T-helper 1 cell (primary cell): ENCODE results near the gene GLS.
A peak's percentile ranks its signal among the peaks of the same experiment; 100 is the strongest.

Experiments
- DNase-seq, 5 donors: peaks; one replicate each; pipeline ENCODE4 v3.0.0-alpha.2; 2012 to 2020

GLS gene

DNA sequence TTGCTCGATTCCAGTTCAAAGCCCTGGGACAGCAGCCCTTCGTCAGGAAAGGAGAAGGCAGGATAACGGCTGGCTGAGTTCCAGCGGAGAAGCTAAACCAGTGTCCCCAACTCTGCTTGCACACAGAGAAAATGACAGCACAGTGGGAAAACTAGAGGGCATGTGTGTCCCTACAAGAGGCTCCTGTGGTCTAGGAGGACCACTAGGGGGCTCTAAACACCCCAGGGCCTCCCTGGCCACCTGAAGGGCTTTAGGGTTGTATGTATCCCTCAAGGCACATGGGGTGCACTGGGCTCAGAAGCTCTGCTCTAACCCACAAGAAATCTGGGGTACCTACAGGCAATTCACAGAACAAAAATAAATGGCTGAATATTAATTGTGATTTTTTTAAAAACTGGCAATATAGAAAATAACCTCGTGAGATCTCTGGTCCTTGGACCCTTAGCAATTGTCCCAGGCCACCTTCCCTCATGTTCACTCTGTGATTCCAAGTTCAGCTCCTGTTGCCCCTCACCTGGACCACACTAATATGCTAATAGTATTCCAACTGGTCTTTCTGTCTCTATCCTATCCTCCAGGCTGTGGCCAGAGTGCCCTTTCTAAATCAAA is 115.8 kb downstream of the GLS start:
- peak in 3 of 5 donors; percentile 14 to 51 (median 27) for DNase-seq

DNA sequence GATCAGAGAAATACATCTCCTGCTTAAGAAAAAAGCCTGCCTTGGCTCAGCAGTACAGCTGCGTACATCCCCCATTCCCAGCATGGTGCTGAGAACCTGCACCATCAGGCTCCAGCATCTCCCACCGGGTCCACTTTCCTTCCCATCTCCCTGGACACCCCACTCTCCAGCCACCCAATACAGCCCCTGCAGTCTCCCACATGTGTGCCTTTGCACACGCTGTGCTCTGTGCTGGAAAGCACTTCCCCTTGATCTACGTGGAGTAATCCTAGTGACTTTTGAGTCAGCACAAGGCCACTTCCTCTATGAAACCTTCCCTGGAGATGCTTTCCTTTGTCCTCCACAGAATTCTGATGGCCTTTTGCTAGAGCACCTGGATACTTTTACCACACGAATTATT is 116.3 kb downstream of the GLS start:
- no peak for DNase-seq

DNA sequence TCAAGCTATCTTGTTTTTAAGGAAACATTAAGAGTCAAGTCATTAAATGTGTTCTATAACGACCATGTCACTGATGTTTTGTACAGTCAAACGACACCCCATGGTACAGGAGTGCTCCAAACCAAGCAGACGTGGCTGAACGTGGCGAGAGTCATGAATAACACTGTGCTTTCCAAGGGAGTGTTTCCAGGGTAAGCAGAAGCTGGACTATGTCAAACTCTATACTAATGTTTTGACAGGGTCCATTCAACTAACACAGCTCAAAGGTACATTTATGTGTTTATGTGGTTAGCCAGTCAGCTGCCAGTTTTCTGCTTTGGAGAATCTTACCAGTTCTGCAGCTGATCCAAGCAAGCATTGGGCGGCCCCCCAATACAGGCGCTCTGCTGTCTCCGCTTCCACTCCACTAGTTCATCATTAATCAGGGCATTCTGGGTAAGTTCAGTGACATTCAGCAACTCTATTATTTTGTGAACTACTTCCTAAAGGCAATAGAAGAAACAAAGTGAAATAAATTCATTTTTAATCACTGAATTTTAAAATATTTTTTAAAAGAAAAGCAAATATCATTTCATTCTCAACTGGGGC is 117.0 kb downstream of the GLS start:
- DNase-seq, result no peak

DNA sequence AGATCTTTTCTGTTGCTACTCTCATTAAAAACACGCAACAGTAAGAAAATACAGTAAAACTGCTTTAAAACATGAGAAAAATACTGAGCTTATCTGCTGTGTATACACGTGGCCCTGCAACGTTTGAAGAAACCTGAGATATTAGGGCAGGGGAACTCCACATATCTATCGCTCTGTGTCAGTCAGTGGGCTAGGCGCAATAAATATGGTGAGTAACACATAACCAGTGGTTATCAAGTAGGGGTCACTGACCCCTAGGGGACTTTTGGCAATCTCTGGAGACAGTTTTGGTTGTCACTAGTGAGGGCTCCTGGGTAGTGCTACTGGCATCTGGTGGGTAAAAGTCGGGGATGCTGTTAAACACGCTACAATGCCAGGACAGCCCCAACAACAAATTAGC is 118.4 kb downstream of the GLS start:
- no peak for DNase-seq

DNA sequence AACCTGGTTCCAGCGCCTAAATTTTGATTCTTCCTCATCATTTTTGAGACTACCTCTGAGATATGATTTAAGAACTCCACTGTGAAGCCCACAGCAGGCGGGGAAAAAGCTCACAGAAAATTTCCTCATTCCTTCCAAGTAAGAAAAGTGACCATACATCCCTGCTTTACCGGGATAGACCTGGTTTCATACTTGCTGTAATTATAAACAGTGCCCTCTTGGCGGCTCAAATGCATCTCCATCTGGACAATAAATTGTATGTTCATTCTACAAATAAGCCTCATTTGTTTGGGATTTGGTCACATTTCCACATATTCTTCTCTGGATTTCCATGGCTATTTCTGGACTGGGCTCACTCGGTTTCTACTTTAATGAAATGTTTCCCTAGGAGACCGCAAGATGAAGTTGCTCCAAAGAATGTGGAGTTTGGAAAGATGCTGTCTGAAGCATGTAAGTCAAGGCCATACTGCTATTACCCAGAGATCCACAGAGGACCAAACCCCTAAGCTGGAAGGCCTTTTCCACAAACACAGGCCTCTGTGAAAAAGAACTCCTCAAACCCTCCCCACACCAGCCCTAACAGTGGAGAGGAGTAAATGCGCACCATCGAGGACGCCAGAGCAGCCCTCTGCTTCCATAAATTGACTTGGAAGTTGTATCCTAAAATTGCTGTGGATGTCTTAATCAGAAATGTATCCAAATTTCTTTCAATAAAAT is 119.5 kb downstream of the GLS start:
- DNase-seq, result no peak

DNA sequence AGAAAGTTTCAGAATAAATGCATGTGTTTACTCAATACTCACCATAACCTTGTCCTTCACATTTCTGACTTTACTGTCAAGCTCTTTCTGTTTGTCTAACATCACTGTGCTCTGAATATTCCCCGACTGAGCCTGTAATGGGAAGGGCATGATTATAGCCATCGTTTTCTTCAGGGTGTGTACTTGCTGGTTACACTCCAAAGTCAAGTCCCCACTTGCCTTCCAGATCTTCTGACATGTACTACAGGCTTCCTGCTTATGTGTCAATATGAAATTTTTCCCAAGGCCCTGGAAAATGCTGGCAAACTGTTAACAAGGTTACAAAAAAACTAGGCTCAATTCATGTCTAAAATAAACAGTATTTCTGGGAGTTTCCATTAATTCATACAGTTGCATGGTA is 120.4 kb downstream of the GLS start:
- no peak for DNase-seq

DNA sequence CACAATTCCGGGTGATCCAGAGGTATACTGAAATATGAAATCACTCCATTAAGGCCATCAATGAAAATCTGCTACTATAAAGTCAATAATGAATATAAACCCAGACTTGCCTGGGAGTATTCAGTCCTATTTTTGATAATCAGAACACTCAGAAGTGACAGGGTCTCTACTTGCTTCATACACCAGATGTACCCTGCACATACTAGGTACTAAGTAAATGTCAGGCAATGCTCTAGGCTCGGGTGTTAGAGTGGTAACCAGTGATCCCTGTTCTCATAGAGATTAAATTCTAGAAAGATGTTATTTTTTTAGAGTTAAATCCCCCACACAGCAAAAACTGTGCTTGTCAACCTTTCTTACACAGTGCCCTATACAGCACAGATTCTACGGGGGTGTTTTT is 121.0 kb downstream of the GLS start:
- DNase-seq, result no peak

DNA sequence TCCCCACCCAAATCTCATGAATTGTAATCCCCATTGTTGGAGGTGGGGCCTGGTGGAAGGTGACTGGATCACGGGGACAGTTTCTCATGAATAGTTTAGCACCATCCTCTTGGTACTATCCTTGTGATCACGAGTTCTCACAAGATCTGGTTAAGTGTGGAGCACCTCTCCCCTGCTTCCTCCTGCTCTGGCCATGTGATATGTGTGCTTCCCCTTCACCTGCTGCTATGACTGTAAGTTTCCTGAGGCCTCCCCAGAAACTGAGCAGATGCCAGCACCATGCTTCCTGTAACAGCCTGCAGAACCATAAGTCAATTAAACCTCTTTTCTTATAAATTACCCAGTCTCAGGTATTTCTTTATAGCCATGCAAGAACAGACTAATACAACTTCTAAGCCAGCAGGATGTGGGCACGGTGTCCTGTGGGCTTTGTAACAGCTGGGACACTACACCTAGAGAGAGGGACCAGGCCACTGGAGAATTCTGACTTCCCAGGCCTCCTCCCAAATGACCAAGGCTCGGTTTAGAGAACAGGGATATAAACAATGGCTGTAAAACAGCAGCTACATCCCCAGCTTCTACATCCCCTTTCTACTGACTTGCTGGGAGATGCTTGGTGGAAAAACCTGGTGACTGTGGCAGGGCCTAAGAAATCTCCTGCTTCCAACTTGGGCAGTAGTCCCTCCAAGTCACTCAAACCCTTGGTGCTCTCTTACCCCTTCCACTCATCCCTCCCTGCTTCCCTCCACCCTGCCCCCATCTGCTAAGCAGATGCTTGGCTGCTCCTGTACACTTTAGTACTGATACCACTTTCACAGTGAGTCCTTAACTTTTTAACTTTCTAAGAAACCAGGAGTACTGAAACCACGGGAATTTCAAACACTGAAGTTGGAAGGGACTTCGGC is 123.0 kb downstream of the GLS start:
- DNase-seq, result no peak

DNA sequence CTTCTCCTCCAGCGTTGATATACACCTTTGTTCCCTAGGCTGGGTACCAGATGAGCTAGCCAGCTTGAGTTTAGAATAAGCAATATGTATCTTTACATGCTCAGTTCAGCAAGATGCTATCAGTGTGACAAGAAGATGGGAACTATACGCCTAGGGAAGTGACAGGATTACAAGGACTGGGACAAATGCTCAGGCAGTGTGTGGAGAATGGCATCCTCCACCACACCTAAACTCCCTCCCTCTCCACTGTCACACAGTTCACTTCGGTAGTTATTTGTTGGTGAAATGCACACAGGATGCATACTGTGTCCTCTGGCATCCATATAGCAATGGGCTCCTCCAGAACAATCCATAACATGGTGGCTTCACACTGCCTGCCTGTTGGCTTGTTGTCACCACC is 125.7 kb downstream of the GLS start:
- DNase-seq, result no peak

DNA sequence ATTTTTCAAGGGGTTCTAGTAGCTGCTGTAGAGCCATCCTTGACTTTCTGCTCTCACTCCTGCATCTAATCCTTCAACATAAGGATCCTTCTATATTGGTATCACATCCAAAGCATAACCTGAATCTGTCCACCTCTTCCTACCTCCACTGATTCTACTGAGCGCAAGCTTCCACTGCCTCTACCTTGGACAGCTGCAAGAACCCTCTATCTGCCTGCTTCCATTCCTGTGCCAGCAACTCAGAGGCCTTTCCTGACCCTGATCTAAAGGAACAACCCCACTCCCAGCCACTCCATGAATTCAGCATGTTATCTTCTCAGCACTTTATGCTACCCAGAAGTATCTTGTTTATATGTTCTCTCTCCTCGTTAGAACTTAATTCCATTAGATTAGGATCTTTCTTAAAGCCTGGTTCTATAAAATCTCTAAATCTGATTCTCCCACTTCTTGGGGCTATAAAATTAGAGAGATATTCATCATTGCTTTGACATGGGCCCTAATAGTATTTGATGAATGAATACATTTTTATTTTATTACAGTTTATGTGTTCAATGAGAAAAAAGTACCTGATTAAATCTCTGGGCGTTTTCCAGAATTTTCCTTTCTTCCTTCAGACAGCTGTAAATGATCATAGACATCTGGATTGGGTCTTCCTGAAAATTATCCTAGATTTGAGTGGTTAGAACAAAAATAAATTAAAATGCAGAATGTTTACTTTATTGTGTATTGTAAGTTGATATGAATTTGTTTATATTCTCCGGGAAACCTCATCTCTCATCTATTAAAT is 126.6 kb downstream of the GLS start:
- no peak for DNase-seq

DNA sequence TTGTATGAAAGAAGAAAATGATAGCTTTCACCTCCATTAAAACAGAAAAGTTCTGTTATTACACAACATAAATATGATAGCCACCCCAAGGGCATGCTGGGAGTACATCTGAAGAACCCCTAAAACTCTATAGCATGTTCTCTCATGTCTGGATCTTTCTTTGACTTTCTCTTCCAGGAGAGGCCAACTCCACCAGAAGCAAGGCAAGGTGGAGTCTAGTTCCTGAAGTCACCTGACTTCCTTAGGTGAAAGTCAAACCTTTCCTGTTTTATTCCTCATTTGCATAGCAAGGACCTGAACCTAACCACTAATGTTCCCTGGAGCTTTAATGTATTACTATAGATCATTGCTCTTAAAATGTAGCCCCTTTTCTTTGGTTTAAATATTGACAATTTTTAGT is 127.7 kb downstream of the GLS start:
- no peak for DNase-seq

DNA sequence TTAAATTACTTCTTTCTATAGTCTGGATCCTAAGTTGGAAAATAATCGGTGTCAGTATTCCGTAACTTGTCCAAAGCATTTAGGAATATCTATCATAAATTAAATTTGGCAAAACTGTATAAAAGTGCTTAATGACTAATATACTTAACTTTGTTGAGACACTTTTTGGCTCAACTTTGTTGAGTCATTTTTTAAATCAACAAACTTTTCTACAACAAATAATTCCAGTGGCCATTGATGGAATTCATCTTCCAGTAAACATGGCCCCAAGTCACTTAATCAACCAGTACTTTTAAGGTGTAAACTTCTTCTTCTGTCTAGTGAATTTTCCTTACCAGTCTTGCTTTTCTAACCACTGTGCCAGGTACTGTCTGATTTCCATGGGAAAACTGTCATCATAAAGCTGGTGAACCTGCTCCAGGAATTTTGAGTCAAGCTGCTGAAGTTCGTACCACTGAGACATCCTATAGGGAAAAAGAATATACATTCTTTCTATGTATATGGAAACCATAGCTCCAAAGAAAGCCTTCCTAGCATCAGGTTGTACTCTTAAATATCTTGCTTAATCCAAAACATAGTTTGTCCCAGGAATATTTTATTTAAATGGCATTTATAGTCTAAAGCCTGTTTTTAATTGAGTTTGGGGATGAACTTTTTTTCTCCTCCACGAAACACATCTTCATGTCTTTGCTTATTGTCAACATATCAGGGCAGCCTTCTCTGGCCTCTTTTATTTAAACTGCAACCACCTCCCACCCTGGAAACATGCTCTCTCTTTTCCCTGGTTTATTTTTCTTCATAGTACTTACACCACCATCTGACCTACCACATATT is 129.1 kb downstream of the GLS start:
- no peak for DNase-seq

DNA sequence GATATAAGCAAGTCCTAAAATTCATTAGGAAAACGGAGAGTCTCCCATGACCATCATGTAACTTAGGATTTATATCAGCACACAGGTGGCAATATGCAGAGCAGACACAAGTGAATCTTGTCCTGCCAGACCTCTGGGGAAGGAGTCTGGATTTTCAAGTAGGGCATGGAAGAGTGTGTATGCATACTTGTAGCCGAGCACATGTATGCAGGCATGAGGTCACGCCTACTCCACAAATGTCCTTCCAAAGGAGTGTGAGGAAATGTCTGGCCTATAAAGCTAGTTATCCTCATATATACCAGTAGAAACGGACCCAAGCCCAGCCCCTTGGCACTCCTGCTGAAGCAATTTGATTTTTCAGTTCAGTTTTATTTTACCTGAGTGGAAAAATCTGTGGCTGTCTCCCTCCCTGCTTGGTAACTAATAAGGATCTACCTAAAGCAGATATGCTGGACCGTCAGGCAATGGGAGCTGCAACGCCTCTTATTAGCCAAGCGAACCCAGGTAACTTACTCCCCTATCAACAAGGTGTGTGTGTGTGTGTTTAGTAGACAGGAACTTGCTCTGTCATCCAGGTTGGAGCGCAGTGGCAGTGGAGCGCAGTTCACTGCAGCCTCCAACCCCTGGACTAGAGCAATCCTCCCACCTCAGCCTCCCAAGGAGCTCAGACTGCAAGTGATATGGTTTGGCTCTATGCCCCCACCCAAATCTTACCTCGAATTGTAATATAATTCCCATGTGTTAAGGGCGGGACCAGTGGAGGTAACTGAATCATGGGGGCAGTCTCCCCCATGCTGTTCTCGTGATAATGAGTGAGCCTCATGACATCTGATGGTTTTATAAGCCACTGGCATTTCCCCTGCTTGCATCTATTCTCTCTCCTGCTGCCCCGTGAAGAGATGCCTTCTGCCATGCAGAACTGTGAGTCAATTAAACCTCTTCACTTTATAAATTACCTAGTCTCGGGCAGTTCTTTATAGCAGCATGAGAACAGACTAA is 130.6 kb downstream of the GLS start:
- no peak for DNase-seq

DNA sequence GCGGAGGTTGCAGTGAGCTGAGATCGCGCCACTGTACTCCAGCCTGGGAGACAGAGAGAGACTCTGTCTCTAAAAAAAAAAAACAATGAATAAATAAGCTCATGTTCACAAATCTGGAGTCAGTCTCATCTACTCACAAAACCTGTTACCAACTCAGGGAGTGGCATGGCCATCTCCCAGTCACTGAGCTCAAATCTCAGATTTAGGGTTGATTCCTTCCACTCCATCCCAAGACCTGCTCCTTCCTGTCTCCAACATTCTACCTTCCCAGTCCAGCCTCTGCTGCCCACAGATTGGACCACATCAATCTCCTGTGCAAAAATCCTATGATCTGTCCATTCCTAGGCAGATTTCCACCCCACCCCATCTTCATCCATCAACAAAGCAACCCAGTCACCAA is 131.7 kb downstream of the GLS start:
- no peak for DNase-seq

DNA sequence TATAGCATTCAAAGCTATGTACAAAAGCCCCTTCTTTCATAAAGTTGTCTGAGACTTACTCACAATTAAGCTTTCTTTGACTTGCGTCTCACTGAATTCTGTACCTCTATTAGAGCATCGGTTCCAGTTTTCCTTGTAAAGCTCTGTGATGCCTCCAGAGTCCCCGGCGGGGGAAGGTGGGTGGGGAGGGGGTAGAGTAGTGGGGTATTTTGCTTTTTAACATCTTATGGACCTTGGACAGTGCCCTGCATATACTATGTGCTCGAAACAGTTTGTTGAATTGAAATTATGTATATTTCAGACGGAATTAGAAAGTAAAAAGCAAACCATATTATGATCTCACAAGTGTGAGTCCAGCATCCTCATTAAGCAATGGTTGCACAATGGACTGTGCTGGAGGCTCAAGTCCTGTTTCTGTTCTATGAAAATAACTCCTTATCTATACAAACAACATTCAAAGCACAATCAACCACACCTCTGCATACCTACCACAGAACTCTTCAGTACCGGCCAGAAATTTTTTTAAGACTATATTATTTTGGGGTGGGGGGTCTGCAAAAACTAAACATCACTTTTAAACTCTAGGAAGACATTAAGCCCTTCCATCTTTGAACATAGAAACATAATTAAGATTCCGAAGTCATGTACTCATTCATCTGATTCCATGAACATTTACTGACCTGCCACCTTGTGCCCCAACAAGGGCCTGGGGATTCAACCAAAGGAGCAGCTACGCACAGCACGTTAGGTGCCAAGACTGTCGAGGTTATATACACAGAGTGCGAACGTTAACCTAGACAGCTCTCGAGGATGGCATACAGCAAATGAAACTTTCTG is 132.4 kb downstream of the GLS start:
- no peak for DNase-seq

DNA sequence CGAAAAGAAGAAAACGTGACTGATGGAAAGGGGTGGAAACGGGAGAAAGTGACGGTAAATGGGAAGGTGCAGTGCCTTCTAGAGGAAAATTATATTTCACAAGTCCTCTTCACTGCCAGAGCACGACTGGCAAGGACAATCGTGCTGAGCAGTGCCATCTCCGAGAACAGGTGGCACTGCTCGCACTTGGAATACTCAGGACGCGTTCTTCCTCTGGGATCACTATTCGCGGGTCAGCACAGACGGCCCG is 133.0 kb downstream of the GLS start:
- no peak for DNase-seq

DNA sequence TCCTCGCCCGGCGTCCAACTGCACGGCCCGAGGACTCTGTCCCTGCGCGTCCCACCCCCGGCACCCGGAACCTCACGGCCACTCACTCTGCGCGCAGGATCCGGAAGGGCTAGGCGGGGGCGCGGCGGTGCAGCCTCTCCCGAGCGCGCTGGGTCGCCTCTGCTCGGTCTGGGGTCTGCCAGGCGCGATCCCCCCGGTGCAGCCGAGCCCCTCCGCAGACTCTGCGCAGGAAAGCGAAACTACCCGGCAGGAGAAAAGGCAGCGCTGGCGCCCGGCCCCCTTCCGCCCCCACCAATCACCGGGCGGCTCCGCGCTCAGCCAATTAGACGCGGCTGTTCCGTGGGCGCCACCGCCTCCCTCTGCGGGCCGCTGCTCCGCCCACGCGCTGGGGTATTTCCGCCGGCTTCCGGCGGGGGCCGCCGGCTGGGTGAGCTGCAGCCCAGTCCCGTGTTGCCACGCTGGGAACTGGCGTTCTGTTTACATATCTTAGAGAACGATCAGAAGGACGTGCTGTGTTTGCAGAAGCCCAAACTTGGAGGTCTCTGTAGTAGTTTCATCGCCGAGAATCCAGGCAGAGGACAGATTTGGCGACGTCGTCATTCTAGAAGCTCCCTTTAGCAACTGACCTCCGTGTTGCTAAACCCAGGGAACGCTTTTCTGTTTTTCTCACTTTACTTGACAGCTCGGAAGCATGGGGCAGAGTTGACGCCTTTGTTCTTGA is 133.5 kb downstream of the GLS start, which contains the start of gene STAT1:
Gene STAT1 (minus strand): TSS at position 240 of the 721 bp plus-strand sequence. CDS start 4,168 bp downstream, outside the sequence.
- peak; percentile 88 to 97 (median 92) for DNase-seq

DNA sequence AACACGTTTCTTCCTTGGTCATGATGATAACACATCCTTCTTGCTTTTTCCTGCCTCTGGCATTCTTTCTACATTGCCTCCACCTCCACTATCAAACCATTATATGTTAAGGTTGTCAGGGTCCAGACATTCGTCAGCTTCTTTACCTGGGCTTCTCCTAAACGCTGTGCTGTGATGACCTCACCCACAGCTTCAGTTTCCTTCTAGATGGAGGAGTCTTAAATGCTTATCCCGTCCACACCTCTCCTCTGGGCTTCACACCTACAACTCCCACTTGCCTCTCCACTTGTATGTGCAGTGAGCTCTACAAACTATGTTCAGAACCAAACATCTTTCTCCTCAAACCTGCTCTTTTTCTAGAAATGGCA is 134.0 kb downstream of the GLS start:
- DNase-seq, result no peak
